ENCODE results near the gene MYADM. TPM values are rescaled to one million over a fixed set of nuclear protein-coding genes. Genes with fewer than 3 reads are reported as not detected.

Gene MYADM
- total RNA-seq (2016; rRNA removed; fragmentation: Illumina TruSeq; extraction: Trizol) (12.4 and 19.9 TPM in 2 replicates), polyA plus RNA-seq (2011; rRNA removed) (38.1 and 51.6 TPM in 2 replicates), polyA minus RNA-seq (2011; rRNA and poly(A)+ RNA removed; ENCODE audit: low replicate concordance) (6.9 and 90.5 TPM in 2 replicates), Bru-seq, nascent RNA (percentile 81 among the genes with signal in this experiment), BruChase-seq, experiment 1, labeled RNA remaining after a 6-hour chase (percentile 98 among the genes with signal in this experiment), BruChase-seq, experiment 2, labeled RNA remaining after a 2-hour chase (percentile 96 among the genes with signal in this experiment)
- 2.9 and 3.4 TPM in 2 replicates for total RNA-seq (2016; cell fraction: cytosol; rRNA removed; fragmentation: Illumina TruSeq; extraction: Trizol; ENCODE audit: low read depth)
- 8.1 and 17.3 TPM in 2 replicates for total RNA-seq (2016; cell fraction: insoluble cytoplasmic fraction; rRNA removed; fragmentation: Illumina TruSeq; extraction: Trizol)
- 10.9 and 11.2 TPM in 2 replicates for total RNA-seq (2016; cell fraction: membrane; rRNA removed; fragmentation: Illumina TruSeq; extraction: Trizol)
- total RNA-seq (2016; cell fraction: nucleus; rRNA removed; fragmentation: Illumina TruSeq; extraction: Trizol): 19.9 and 23.5 TPM in 2 replicates
- polyA plus RNA-seq (2011; cell fraction: cytosol; rRNA removed): 23.9 and 30.3 TPM in 2 replicates
- 51.4 and 66.0 TPM in 2 replicates for polyA plus RNA-seq (2011; cell fraction: nucleus; rRNA removed)
- polyA plus RNA-seq (2012): 42.9 and 44.2 TPM in 2 replicates
- 4.4 and 4.6 TPM in 2 replicates for polyA plus RNA-seq (2016; cell fraction: cytosol; fragmentation: Illumina TruSeq; extraction: Trizol; ENCODE audit: low read depth)
- polyA plus RNA-seq (2016; cell fraction: insoluble cytoplasmic fraction; fragmentation: Illumina TruSeq; extraction: Trizol; ENCODE audit: low read depth): 21.9 and 33.1 TPM in 2 replicates
- polyA plus RNA-seq (2016; cell fraction: membrane; fragmentation: Illumina TruSeq; extraction: Trizol; ENCODE audit: low read depth): 11.8 and 14.0 TPM in 2 replicates
- polyA plus RNA-seq (2016; cell fraction: nucleus; fragmentation: Illumina TruSeq; extraction: Trizol; ENCODE audit: insufficient read depth, low read depth): 72.7 and 73.9 TPM in 2 replicates
- 35.5 and 36.5 TPM in 2 replicates for polyA minus RNA-seq (2011; cell fraction: cytosol; rRNA and poly(A)+ RNA removed)
- 14.3 and 15.6 TPM in 2 replicates for polyA minus RNA-seq (2011; cell fraction: nucleus; rRNA and poly(A)+ RNA removed)
- long read RNA-seq, experiment 1, transcript MYADM-207 (3 exons, 1,009 nt): minor isoform, 5 of 32 reads
- long read RNA-seq, experiment 1, transcript MYADM-204 (3 exons, 3,056 nt): major isoform, 6 of 32 reads
- long read RNA-seq, experiment 1, partial matches to known transcripts: 12 of 32 reads
- long read RNA-seq, experiment 1, other reads (novel, unspliced or antisense): 5 of 32 reads
- long read RNA-seq, experiment 2, transcript MYADM-207 (3 exons, 1,009 nt): minor isoform, 12 of 190 reads
- long read RNA-seq, experiment 2, transcript MYADM-204 (3 exons, 3,056 nt): major isoform, 25 of 190 reads
- long read RNA-seq, experiment 2, transcript MYADM-202 (2 exons, 1,492 nt): minor isoform, 15 of 190 reads
- long read RNA-seq, experiment 2, partial matches to known transcripts: 10 of 190 reads
- long read RNA-seq, experiment 2, other reads (novel, unspliced or antisense): 125 of 190 reads

GRCh38 chr19:53867225-53868090 is at the start of gene MYADM:
Gene MYADM, plus strand, starts transcription at chr19:53867883. Its CDS starts 5,647 bp downstream, at chr19:53873530.
- Histone ChIP-seq H3K4me3 (replicated peaks in 1 of 3; ENCODE audit: insufficient read depth in 1 of 3, low read depth in 2 of 3, low read length in 3 of 3) (peak within 1 kb of the TSS; percentile 79 to 99 (median 99)), H3K4me1 (ENCODE audit: insufficient read depth, low read length) (peaks cover 32% of the 10 kb centered on the region), H3K4me2 (ENCODE audit: low read depth, low read length) (peak within 1 kb of the TSS; percentile 93), H3K9ac (ENCODE audit: insufficient read depth, low read depth, low read length) (peak within 1 kb of the TSS; percentile 100), H4K20me1 (ENCODE audit: insufficient read depth, low read length) (peaks cover 16% of the 10 kb centered on the region; the same call in 1 of the 2 replicates), H3K27ac (ENCODE audit: extremely low read length, insufficient read depth, low read length) (peak within 1 kb of the TSS; percentile 100), H2AFZ (ENCODE audit: low read length) (no peak within 1 kb of the TSS), H3K79me2 (ENCODE audit: insufficient read depth, low read length) (peaks cover 33% of the 10 kb centered on the region), H3K27me3 (ENCODE audit: control insufficient read depth in 1 of 2, insufficient read depth in 2 of 2, low read length in 2 of 2) (no peaks in the 10 kb centered on the region; a peak in 1 of 5 replicates), H3K9me3 (ENCODE audit: low read length) (no peaks in the 10 kb centered on the region), H3K36me3 (replicated peaks in 1 of 2; ENCODE audit: control insufficient read depth in 1 of 2, insufficient read depth in 2 of 2, low read length in 2 of 2) (peaks cover 2 to 17% of the 10 kb centered on the region in 2 experiments; a peak in 2 of 5 replicates)
- in situ Hi-C loops (cut with HindIII; ENCODE audit: extremely low pct_ligation_motif_present, low pct_unique_long_range_greater_than_20kb) (no loop called here), intact Hi-C loops (cut with micrococcal nuclease; ENCODE audit: unreplicated experiment) (no loop called here)
- ATAC-seq (peak; percentile 33), FAIRE-seq (peak; percentile 59), DNase-seq (ENCODE audit: low spot score) (peak; percentile 98)
- ChIA-PET POLR2A (interaction anchor here (0.6 to 5.6 kb wide), 14 partner anchors 9 to 333 kb away, joined by 3 to 102 read pairs (median 4); partner anchors contain the start of genes CNOT3, MBOAT7, PRKCG and RPS9), CTCF (ENCODE audit: low intra/inter-chr PET ratio, low total read pairs) (no interaction called here)
- under 1% methylated on average over 11 of the region's 37 CpGs for WGBS (ENCODE audit: low lambda C conversion rate)
- BruUV-seq (replicated peaks): TSS peak; percentile 38
- TF ChIP-seq ZNF207 (IDR thresholded peaks at IDR 0.05; ENCODE audit: borderline replicate concordance) (no peak), RFX3 (CRISPR knock-in tag; IDR thresholded peaks at IDR 0.05) (peak; percentile 90), HOMEZ (CRISPR knock-in tag; IDR thresholded peaks at IDR 0.05; ENCODE audit: low read depth) (no peak), FLYWCH1 (CRISPR knock-in tag; IDR thresholded peaks at IDR 0.05) (no peak), ZNF143 (CRISPR knock-in tag; IDR thresholded peaks at IDR 0.05) (peak; percentile 67), FOXA1 (IDR thresholded peaks at IDR 0.05) (no peak), FOXA1 (CRISPR knock-in tag; IDR thresholded peaks at IDR 0.05) (peak; percentile 56; the same call in 1 of the 2 replicates), POLR2A (IDR thresholded peaks at IDR 0.05; ENCODE audit: insufficient read depth in 1 of 2, low read depth in 2 of 2, low read length in 2 of 2) (peak; percentile 83 to 89), HIVEP1 (CRISPR knock-in tag; IDR thresholded peaks at IDR 0.05) (peak; percentile 99), ARHGAP35 (CRISPR knock-in tag; IDR thresholded peaks at IDR 0.05; ENCODE audit: borderline replicate concordance) (no peak), ZC3H4 (CRISPR knock-in tag; IDR thresholded peaks at IDR 0.05; ENCODE audit: borderline replicate concordance) (no peak), SNAI1 (CRISPR knock-in tag; IDR thresholded peaks at IDR 0.05; ENCODE audit: borderline replicate concordance) (no peak), ATF7 (IDR thresholded peaks at IDR 0.05) (no peak), ATF7 (CRISPR knock-in tag; IDR thresholded peaks at IDR 0.05) (no peak; the same call in 1 of the 2 replicates), RBM22 (optimal IDR thresholded peaks at IDR 0.05; ENCODE audit: low read length) (peak; percentile 87), ZFAT (CRISPR knock-in tag; conservative IDR thresholded peaks at IDR 0.05) (no peak)
- TF ChIP-seq, protein P1, sequence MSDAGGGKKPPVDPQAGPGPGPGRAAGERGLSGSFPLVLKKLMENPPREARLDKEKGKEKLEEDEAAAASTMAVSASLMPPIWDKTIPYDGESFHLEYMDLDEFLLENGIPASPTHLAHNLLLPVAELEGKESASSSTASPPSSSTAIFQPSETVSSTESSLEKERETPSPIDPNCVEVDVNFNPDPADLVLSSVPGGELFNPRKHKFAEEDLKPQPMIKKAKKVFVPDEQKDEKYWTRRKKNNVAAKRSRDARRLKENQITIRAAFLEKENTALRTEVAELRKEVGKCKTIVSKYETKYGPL (CRISPR knock-in tag; IDR thresholded peaks at IDR 0.05): no peak

All from HepG2 (cell line).